SKM-1 treated with dmso at 0.1 percent for 144 hours (cell line): ENCODE results near the gene AMIGO3.
"Not testable (repeated sequence)": the region's sequence is repeated elsewhere in the genome, so short reads cannot be mapped to it uniquely, and the experiment has no call there.

Experiments used
- DNase-seq: peaks from one replicate; lab custom pipeline; 2025; ENCODE audit not compliant: unreplicated experiment; lab: John Stamatoyannopoulos, UW

AMIGO3 gene

GRCh38 chr3:49689908-49690624, 29.4 kb downstream of the AMIGO3 start:
- DNase-seq = not testable (repeated sequence)

DNA sequence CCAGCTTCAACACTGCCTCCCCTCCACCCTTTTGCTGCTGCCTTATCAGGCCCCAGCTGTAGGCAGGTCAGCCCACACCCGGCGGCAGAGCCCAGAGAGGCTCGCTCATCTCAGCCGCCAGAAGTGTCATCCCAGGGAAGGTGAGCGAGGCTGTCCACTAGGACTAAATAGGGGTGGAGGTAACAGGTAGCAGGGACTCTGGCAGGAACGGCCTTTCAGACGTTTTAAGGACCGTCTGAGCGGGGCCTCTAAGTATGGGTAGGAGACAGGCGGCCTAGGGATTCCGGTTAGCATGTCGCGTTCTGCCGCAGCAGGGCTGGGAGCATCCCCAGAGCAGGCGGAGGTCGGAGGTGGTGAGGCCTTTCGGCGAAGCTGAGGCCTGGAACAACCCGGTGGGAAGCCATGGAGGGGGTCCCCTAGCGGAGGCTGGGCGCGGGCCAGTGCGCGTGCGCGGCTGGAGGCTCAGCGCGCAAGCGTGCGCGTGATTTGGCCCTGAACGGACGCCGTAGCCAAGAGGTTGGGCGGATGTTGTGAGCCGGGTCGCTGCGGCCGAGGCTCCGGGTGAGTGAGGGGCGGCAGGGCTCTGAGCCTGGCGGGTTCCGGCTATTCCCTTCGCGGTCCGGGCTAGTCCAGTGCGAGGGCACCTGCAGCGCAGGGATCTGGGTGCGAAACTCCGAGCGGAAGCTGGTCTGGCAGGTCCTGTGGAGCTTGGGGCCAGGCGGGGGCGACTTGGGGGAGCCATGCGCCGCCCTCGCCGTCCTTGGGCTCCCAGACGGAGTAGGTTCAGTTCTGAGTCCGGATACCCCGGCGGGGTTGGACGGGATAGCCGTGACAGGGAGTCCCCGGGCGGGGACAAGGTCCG, 30.2 kb downstream of the AMIGO3 start, which contains the start of the genes MST1 and RNF123:
Gene MST1, minus strand, starts transcription at position 429 of the 862 bp plus-strand sequence. CDS start 783 bp downstream, outside the sequence.
Gene RNF123, plus strand, starts transcription at position 512 of the 862 bp plus-strand sequence. CDS start 1,609 bp downstream, outside the sequence.
- no peak for DNase-seq

GRCh38 chr3:49688338-49689045, 31.0 kb downstream of the AMIGO3 start:
- DNase-seq = not testable (repeated sequence)

DNA sequence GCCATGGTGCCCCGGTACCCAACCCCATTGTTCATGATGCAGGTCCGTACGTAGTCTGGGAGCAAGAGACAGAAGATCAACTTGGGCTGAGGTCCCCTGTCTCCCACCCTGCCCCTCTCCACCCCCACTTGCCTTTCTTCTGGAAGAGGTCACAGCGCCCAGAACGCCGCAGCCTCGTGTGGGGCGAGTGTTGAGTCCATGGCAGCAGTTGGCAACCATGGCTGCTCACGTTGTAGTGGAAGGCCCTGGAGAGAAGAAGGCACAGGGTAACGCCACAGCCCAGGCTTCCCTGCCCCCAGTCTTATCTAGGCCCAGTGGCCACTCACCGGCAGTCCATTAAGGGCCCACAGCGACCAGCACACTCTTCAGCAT, 32.1 kb downstream of the AMIGO3 start:
- DNase-seq = not testable (repeated sequence)

GRCh38 chr3:49686769-49687423, 32.6 kb downstream of the AMIGO3 start:
- not testable (repeated sequence) for DNase-seq

DNA sequence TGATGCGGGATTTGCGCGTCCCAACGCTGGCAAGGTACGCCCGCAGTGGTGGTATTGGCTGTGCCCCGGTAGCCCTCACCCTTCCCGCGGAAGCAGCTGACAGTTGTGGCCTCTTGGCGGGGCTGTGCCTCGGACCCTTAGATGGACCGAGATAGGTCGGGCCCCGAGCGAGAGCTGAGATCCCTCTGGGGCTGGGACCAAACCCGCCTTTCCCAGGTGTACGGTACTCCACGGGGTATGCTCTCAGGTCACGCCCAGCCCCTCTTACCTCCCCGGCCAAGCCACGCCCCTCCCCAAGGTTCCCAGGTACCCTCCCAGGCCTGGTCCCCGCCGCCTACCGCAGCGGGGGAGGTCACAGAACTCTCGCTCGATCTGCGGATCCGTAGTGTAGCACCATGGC, 33.1 kb downstream of the AMIGO3 start:
- not testable (repeated sequence) for DNase-seq

- DNase-seq = not testable (repeated sequence)
Measured at GRCh38 chr3:49685846-49686245, 33.6 kb downstream of the AMIGO3 start.

- not testable (repeated sequence) for DNase-seq
Measured at GRCh38 chr3:49685103-49685502, 34.4 kb downstream of the AMIGO3 start.

DNA sequence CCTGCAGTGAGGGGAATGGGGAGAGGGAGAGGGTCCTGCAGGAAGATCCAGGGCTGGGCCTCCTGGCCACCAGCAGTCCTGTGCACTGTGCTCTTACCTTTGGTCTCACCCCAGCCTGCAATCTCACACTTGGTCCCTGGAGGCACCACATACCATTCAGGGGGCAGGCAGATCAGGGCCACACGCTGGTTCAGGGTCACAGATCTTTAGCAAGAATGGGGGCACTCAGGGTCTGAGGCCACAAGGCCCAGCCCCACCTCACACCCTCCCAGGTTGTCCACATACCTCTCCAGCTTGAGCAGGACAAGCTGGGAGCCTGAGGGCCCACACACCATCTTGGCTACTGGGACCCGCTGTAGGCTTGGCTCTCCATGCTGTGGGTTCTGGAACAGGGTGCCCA, 35.0 kb downstream of the AMIGO3 start:
- not testable (repeated sequence) for DNase-seq

- DNase-seq = no peak
Measured at GRCh38 chr3:49683162-49683561, 36.3 kb downstream of the AMIGO3 start.

DNA sequence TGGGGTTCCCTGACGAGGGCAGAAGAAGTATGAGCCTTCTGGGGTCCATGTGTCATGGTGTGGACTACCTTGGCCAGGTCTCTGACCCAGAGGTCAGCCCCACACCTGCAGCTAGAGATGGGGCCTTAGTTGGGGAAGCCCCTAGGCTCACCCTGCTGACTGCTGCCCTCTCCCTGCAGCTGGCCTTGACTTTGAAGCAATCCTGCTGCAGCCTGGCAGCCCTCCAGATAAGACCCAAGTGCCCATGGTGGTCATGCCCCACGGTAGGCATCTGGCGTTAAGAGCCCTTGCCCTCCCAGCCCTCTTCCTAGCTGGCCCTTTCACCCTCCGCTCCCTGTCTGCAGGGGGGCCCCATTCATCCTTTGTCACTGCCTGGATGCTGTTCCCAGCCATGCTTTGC, 37.9 kb downstream of the AMIGO3 start:
- DNase-seq = no peak

DNA sequence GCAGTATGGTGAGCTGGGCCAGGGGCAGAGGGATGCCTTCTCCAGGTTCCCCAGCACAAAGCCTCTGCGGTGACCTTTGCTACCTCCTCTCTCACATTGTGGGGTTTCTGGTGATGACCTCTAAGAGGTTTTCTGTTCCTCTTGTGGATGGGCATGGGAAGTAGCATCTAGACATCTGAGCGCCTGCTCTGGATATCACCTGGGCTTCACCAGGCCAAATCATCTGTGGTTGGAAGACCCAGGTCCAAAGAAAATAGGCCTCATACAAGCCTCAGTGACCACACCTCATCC, 38.3 kb downstream of the AMIGO3 start:
- DNase-seq = no peak

- no peak for DNase-seq
Measured at GRCh38 chr3:49680493-49681231, 38.8 kb downstream of the AMIGO3 start.

DNA sequence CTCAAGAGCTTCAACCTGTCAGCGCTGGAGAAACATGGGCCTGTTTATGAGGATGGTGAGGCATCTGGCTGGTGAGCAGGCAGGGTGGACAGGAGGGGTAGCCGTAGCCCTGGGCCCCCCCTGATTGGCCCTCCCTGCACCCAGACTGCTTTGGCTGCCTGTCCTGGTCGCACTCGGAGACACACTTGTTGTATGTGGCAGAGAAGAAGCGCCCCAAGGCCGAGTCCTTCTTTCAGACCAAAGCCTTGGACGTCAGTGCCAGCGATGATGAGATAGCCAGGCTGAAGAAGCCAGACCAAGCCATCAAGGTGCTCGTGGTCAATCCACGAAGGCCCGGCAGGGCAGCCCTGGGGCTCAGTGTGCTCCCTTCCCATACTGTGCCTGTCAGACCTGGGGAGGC, 43.6 kb downstream of the AMIGO3 start:
- DNase-seq = no peak

DNA sequence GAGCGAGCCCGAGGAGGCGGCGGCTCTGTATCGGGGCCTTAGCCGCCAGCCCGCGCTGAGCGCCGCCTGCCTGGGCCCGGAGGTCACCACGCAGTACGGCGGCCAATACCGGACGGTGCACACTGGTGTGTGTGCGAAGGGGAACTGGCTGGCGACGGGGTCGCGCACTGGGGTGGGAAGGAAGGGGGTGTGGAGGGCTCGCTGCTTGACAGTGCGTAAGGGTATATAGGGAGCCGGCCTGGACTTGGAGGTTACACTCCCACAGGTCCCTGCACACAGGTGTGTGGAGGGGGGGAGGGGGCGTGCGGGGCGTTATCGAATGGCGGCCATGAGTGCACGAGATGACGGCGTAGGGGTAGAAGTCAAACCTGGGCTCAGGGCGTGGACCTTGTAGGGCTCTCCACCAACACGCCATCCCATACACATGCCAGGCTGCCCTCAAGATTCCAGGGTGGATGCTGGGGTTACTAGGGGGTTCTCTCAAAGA, 44.9 kb downstream of the AMIGO3 start:
- DNase-seq = no peak

DNA sequence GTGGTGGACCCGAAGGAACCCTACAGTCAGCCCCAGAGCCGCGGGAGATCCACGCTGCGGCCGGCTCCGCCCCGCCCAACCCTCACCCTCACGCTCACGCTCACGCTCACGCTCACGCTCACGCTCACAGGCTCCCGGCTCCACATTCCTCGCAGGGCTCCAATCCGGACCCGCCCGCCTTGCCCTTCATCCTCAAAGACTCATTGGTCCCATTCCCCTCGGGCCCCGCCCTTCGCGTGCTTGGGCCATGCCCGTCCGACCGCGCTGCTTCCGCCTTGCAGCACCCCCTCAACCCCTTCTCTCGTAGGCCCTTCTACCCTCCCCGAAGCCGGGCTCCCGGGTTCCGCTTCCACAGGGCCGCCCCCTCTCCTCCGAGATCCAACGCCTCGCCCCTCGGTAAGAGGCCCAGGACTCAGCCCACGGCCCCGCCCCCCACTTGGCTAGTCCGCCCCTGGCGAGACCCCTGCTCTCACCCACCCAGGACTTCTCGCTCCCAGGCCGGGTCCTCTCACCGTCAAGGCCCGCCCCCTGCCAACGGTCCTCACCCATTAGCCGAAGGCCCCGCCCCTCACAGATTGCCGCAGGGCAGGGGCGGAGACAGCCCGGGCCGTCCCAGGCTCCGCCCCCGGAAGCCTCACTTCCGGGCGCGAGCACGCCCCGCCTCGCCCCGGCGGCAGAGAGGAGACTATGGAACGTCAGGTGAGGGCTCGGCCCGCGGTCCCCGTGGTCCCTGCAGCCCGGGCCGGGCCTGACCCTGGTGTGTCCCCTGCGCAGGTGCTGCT, 45.6 kb downstream of the AMIGO3 start, which contains the start of gene APEH:
Gene APEH, plus strand, starts transcription at position 637 of the 782 bp plus-strand sequence. Its CDS starts 51 bp downstream, at position 688.
- DNase-seq = no peak

DNA sequence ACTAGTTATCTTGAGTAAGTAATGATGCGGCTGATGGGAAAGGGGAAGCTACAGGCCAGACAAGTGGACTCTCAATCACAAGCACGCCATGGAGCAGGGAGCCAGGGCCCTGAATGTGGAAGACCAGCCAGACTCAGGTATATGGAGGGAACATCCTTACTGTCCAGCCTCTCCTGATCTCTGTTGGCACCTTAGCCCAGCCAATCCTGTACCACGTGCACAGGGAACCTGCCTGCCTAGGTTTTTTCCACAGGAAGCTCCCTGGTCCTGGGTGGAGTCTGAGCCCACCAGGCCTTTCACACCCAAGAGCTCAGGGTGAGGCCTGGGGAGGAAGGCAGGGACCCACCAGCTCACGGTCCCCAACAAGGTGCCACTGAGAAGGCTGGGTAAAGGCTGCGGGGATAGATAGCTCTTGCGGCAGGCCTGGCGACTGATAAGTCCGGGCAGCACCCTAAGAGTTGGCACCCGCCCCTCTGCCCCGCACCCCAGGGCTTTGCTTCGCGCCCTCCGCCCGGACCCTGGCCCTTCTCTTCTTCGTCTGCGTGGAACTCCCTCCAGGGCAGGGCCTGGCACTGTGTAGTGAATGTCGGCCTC, 46.3 kb downstream of the AMIGO3 start:
- no peak for DNase-seq

DNA sequence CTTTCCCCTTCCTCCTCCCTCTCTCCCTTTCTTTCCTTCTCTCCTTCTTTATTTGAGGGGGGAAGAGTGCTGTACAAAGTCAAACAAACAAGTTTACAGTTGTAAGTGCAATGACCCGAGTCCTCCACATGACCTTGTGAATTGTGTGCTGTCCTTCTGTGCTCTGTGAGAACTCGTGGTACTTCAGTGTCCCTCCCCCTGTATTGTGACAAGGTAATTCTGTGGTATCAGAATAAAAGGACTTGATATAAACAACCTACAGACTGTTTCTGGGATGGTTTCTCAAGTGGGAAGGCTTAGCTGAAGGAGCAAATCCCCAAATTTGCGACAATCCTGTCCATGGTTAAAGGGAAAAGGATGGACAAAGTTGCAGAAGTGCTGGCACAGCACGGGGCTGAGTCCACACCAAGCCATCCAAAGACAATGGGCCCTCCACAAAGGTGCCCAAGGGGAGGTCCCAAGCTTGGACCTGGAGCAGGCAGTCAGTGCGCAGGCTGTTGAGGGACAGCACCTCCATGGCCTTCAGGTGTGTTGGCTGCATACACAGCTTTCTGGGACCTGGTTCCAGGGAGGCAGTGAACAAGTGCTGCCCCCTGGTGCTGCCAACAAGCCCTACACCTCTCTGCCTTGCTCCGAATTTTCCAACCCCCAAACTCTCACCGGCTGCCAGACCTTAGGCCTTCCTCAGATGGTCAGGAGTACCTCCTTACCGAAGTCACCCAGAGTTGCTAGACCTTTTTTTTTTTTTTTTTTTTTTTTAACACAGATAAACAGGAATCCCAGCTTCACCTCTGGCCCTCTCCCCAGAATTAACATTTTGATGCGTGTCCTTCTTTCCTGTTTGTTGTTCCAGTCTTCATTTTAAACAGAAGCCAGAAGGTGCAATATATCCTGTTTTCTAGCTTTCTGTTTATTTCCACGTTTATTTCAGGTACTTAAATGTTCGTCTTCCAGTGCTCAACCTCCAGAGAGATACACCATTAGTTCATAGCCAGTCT, 47.9 kb downstream of the AMIGO3 start:
- DNase-seq = no peak
